Hepatocyte (in vitro differentiated cells): ENCODE measurements around the gene GGA3. TPM values are rescaled to one million over a fixed set of nuclear protein-coding genes. Genes with fewer than 3 reads are reported as not detected.

Experiments
- DNase-seq: peaks from one replicate; pipeline ENCODE4 v3.0.0-alpha.2; 2016; ENCODE audit warnings: low spot score
- H2AFZ ChIP-seq: fragments of 200-600 bp; sonication (generic); 2 replicates; pipeline ENCODE4 v1.6.0; 2016; ENCODE audit warnings: antibody characterized with exemption, mild to moderate bottlenecking
- H3K27ac ChIP-seq: fragments of 200-600 bp; sonication (generic); 2 replicates; pipeline ENCODE4 v1.5.1; 2016; ENCODE audit warnings: mild to moderate bottlenecking
- H3K27me3 ChIP-seq: fragments of 200-600 bp; sonication (generic); 2 replicates; pipeline ENCODE4 v1.6.1; 2016
- H3K36me3 ChIP-seq: fragments of 200-600 bp; sonication (generic); replicated peaks from 2 replicates; pipeline ENCODE4 v1.5.1; 2016; ENCODE audit warnings: low read depth; ENCODE audit not compliant: insufficient read depth
- H3K4me1 ChIP-seq: fragments of 200-600 bp; sonication (generic); 2 replicates; pipeline ENCODE4 v1.5.1; 2016; ENCODE audit warnings: mild to moderate bottlenecking, moderate library complexity; ENCODE audit not compliant: insufficient read depth
- H3K4me2 ChIP-seq: fragments of 200-600 bp; sonication (generic); 2 replicates; pipeline ENCODE4 v1.6.0; 2016
- H3K4me3 ChIP-seq: fragments of 200-600 bp; sonication (generic); 2 replicates; pipeline ENCODE4 v1.5.1; 2016; ENCODE audit warnings: mild to moderate bottlenecking
- H3K79me2 ChIP-seq: fragments of 200-600 bp; sonication (generic); 2 replicates; pipeline ENCODE4 v1.6.0; 2017; ENCODE audit warnings: mild to moderate bottlenecking
- H3K9me2 ChIP-seq: fragments of 200-600 bp; sonication (generic); replicated peaks from 2 replicates; pipeline ENCODE4 v1.6.0; 2017; ENCODE audit warnings: mild to moderate bottlenecking; ENCODE audit not compliant: insufficient read depth
- H3K9me3 ChIP-seq: fragments of 200-600 bp; sonication (generic); 2 replicates; pipeline ENCODE4 v1.5.1; 2016; ENCODE audit warnings: low read depth, mild to moderate bottlenecking
- H4K20me1 ChIP-seq: fragments of 200-600 bp; sonication (generic); 2 replicates; pipeline ENCODE4 v1.6.0; 2016; ENCODE audit warnings: mild to moderate bottlenecking; ENCODE audit not compliant: insufficient read depth, poor library complexity, severe bottlenecking
- EZH2 ChIP-seq: fragments of 200-600 bp; sonication (generic); IDR thresholded peaks from 2 replicates; pipeline ENCODE4 v1.6.1; 2016; ENCODE audit warnings: antibody characterized with exemption, mild to moderate bottlenecking, borderline replicate concordance
- EZH2phosphoT487 ChIP-seq: fragments of 200-600 bp; sonication (generic); IDR thresholded peaks from one replicate; pipeline ENCODE4 v1.6.1; 2018; ENCODE audit warnings: antibody characterized with exemption, mild to moderate bottlenecking, low read depth, moderate library complexity; ENCODE audit not compliant: unreplicated experiment, severe bottlenecking
- WGBS: methylation state at CpG from one replicate; pipeline ENCODE4 v1.1.6; 2016; ENCODE audit warnings: low lambda C conversion rate; ENCODE audit errors: missing lambda C conversion rate; 5-methylcytosine and 5-hydroxymethylcytosine counted together
- polyA plus RNA-seq: library from polyadenylated mRNA; unstranded; fragments of >200 nt; fragmentation: Nextera tagmentation; extraction: Ambion mirVana; gene quantifications from 2 replicates; pipeline ENCODE4 v1.2.1, GENCODE V29; 2016
- total RNA-seq: library from RNA; depleted of rRNA; stranded (reverse); fragments of >200 nt; gene quantifications from 2 replicates; pipeline ENCODE4 v1.2.3, GENCODE V29; 2014
- TF ChIP-seq, protein P1 (sequence below): fragments of 200-600 bp; sonication (generic); IDR thresholded peaks from 2 replicates; pipeline ENCODE4 v1.5.1; 2016; ENCODE audit warnings: antibody characterized with exemption, mild to moderate bottlenecking; ENCODE audit not compliant: poor library complexity

Gene GGA3
- total and polyA plus RNA-seq, 2 experiments from 2014 or later = 20.2 to 24.4 TPM

DNA sequence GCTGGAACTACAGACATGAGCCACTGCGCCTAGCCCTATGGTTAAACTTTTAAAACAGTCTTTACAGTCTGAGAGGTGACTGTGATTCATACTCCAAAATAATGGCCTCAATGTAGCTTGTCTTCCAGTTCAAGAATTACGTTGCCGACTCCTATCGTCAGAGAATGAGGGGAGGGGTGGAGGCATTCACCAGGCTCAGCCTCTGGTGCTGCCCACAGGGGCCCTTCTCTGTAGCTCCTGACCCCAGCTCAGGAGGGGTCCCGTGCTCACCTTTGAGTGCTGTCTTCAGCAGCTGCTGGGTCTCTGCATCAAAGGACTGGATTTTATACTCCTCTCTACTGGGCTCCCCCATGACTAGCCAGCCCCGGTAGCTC is 8.4 kb upstream of the GGA3 start:
- Histone ChIP-seq H2AFZ (peak overlapping the region; percentile 100), H3K4me1 (peaks cover 7% of the 10 kb centered on the region), H3K79me2 (no peaks in the 10 kb centered on the region), H3K27me3 (no peaks in the 10 kb centered on the region), H4K20me1 (no peaks in the 10 kb centered on the region), H3K27ac (peak overlapping the region; percentile 98), H3K4me2 (peak overlapping the region; percentile 99), H3K36me3 (no peaks in the 10 kb centered on the region), H3K9me2 (no peaks in the 10 kb centered on the region), H3K9me3 (no peaks in the 10 kb centered on the region), H3K4me3 (peak overlapping the region; percentile 17)
- TF ChIP-seq EZH2phosphoT487 (no peak), EZH2 (no peak)
- TF ChIP-seq, protein P1, sequence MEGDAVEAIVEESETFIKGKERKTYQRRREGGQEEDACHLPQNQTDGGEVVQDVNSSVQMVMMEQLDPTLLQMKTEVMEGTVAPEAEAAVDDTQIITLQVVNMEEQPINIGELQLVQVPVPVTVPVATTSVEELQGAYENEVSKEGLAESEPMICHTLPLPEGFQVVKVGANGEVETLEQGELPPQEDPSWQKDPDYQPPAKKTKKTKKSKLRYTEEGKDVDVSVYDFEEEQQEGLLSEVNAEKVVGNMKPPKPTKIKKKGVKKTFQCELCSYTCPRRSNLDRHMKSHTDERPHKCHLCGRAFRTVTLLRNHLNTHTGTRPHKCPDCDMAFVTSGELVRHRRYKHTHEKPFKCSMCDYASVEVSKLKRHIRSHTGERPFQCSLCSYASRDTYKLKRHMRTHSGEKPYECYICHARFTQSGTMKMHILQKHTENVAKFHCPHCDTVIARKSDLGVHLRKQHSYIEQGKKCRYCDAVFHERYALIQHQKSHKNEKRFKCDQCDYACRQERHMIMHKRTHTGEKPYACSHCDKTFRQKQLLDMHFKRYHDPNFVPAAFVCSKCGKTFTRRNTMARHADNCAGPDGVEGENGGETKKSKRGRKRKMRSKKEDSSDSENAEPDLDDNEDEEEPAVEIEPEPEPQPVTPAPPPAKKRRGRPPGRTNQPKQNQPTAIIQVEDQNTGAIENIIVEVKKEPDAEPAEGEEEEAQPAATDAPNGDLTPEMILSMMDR = no peak
- DNase-seq = no peak
- WGBS = 32% methylated on average over 6 of the region's 6 CpGs

DNA sequence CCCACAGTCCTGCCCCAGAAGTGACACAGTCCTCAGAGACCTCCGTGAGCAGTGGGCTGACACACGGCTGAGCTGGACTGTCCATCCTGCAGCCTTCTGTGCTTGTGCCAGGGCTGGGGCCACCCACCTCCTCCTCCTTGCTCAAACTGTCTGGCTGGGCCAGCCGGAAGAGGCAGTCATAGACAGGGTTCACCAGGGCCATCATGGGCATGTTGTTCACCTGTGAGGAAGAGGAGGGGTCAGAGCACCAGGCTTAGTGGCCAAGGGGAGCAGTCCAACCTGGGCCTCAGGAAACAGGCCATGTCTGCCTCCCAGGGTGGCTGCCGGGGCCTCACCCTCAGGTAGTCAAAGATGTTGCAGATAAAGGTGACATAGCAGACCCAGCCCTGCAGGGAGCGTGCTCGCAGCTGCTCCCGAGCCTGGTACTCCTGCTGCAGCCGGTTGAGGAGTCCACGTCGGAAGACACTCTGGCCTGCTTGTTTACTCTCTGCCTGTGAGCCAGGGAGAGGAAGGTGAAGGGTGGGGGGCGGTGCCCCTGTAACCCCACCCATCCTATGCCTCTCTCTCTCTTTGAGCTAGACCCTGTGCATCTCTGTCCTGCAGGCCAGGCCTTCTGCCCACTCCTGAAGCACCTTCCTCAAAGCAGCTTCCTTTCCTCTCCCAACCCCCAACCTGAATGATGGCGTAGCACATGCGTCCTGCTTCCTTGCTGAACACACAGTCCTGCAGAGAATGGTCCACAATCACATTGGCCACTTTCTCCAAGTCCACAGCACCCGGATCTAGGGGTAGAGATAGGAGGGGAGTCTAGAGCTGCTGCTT is 6.2 kb upstream of the GGA3 start:
- H3K27me3 ChIP-seq = no peaks in the 10 kb centered on the region
- H3K79me2 ChIP-seq = peaks cover 9% of the 10 kb centered on the region
- H3K9me2 ChIP-seq = no peaks in the 10 kb centered on the region
- no peaks in the 10 kb centered on the region for H3K9me3 ChIP-seq
- no peak for TF ChIP-seq EZH2
- TF ChIP-seq, protein P1 = peak; percentile 24
- TF ChIP-seq EZH2phosphoT487 = no peak
- H2AFZ ChIP-seq = no peak overlapping the region
- H3K4me1 ChIP-seq = peaks cover 7% of the 10 kb centered on the region
- no peak overlapping the region for H3K4me3 ChIP-seq
- peak overlapping the region; percentile 34 for H3K27ac ChIP-seq
- peak; percentile 77 for DNase-seq
- H3K4me2 ChIP-seq = no peak overlapping the region
- 40% methylated on average over 14 of the region's 14 CpGs for WGBS
- H4K20me1 ChIP-seq = no peaks in the 10 kb centered on the region
- H3K36me3 ChIP-seq = no peaks in the 10 kb centered on the region

DNA sequence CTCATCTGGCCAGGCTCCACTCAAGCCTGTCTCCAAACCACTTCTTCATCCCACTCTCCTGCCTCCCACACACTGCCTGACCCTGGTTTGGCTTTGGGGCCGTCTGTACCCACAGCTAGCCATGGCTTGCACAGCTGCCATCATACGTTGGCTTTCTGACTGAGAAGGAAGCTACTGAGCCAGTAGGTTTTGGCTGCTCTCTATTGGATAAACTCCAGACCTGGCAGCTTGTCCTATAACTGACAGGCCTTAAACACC is 5.7 kb upstream of the GGA3 start:
- Histone ChIP-seq H3K9me2 (no peaks in the 10 kb centered on the region), H3K27me3 (no peaks in the 10 kb centered on the region), H3K4me1 (peaks cover 7% of the 10 kb centered on the region), H3K27ac (peak overlapping the region; percentile 34), H3K4me3 (no peak overlapping the region), H3K79me2 (peaks cover 14% of the 10 kb centered on the region), H4K20me1 (no peaks in the 10 kb centered on the region), H3K4me2 (no peak overlapping the region), H3K36me3 (no peaks in the 10 kb centered on the region), H3K9me3 (no peaks in the 10 kb centered on the region), H2AFZ (no peak overlapping the region)
- WGBS = 93% methylated on average over 2 of the region's 2 CpGs
- no peak for TF ChIP-seq EZH2phosphoT487
- TF ChIP-seq EZH2 = no peak
- TF ChIP-seq, protein P1 = no peak
- DNase-seq = no peak
